Stimulated activated CD4-positive, alpha-beta T cell treated with anti-CD3 and anti-CD28 coated beads, Interleukin-12 subunit alpha, Interleukin-12 subunit beta, amount 100 ng/mL, for 48 hours (primary cell): ENCODE measurements around the gene KIRREL3.
A peak's percentile ranks its signal among the peaks of the same experiment; 100 is the strongest.

Experiments used
- DNase-seq, 3 donors: peaks; one replicate each; pipeline ENCODE4 v3.0.0-alpha.2; 2020; ENCODE audit warnings: low read depth in 2 of 3, low spot score in 1 of 3

KIRREL3 gene

DNA sequence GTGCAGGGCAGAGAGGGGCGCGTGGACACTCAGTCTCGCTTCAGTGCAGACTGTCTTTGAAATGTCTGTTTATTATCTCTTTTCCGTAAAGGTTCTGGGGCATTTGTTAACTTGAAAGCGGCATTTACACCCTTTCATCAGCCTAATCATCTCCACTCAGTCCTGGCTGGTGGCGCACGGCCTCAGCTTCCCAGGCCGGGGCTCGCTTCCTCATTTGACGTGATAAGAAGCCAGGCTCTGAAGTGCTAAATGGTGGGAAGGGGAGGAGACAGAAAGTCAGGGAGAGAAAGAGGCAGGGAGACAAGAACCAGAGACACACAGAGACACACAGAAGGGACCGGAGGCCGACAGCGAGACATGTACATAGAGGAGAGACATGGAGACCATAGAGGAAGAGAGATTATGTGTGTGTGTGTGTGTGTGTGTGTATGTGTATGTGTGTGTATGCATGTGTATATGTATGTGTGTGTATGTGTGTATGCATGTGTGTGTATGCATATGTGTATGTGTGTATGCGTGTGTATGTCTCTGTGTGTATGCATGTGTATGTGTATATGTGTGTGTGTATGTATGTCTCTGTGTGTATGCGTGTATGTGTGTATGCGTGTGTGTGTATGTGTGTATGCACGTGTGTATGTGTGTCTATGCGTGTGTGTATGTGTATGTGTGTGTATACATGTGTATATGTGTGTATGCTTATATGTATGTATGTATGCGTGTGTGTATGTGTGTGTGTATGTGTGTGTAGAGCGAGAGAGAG lies 543.6 kb downstream of the KIRREL3 start:
- DNase-seq: no peak

GRCh38 chr11:126456089-126456488 lies 544.5 kb downstream of the KIRREL3 start:
- no peak for DNase-seq

- no peak for DNase-seq
Measured at GRCh38 chr11:126452241-126453101, 548.1 kb downstream of the KIRREL3 start.

GRCh38 chr11:126451211-126451802 lies 549.3 kb downstream of the KIRREL3 start:
- no peak for DNase-seq

DNA sequence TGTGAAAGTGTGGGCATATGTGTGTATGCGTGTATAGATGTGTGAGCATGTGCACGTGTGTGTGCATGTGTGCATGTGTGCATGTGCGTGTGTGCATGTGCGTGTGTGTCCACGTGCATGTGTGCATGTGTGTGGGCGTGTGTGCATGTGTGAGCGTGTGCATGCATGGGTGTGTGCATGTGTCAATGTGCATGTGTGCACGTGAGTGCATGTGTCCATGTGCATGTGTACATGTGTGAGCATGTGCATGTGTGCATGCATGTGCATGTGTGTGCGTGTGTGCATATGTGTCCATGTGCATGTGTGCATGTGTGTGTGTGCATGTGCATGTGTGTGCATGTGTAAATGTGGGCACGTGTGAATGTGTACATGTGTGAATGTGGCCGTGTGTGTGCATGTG lies 549.8 kb downstream of the KIRREL3 start:
- no peak for DNase-seq

GRCh38 chr11:126450198-126450597 lies 550.4 kb downstream of the KIRREL3 start:
- no peak for DNase-seq

DNA sequence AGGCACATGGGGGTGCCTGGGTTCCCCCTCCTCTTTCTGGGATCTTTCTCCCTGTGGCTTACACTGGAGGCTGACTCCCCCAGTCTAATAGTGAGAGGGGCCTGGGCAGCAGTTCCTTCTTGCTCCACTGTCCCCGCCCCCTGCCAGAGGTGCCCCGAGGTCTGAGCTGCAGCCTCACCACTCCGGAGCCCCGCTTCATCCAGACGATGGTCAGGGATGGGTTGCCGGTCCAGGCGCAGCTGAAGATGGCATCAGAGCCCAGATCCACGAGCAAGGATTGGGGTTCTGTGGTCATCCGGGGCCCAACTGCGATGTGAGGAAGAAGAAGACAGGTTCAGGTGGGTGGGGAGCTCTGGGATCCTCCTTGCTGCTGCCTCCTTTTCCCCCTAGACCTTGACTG lies 554.0 kb downstream of the KIRREL3 start:
- no peak for DNase-seq

DNA sequence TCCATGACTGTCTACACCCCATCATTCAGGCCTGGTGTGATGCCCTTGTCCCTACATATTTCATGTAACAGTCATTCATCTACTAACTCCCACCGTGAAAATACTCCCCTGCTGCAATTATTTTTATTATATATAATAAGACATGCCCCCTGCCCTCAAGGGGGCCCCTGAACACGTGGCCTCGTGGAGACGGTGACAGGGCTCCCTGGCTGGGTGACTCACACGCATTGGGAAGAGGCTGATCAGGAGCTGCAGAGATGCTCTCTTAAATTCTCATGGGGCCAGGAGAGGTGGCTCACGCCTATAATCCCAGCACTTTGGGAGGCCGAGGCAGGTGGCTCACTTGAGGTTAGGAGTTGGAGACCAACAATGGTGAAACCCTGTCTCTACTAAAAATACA lies 556.5 kb downstream of the KIRREL3 start:
- no peak for DNase-seq

GRCh38 chr11:126443120-126443519 lies 557.5 kb downstream of the KIRREL3 start:
- DNase-seq: no peak

GRCh38 chr11:126440792-126441514 lies 559.6 kb downstream of the KIRREL3 start:
- DNase-seq: peak; percentile 62 to 84 (median 64)

- no peak for DNase-seq
Measured at GRCh38 chr11:126440276-126440675, 560.3 kb downstream of the KIRREL3 start.

DNA sequence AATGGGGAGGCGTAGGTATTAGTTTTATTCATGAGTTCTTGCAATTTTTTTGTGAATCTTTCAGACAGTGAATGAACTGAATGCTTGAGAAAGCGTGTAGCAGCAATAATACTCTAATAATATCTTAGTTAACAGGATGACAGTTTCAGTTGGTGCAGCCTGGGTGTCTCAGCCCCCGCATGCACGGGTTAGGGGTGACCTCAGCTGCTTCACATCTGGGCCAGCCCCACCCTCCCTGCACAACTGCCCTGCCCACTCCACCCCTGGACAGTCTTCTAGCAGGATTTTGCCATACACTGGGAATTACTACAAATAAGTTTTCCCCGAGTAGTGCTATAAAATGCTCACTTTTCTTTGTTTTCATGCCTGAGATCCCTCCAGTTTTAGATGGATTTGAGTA lies 561.9 kb downstream of the KIRREL3 start:
- no peak for DNase-seq

- DNase-seq: no peak
Measured at GRCh38 chr11:126438272-126438671, 562.3 kb downstream of the KIRREL3 start.

- no peak for DNase-seq
Measured at GRCh38 chr11:126437731-126438130, 562.8 kb downstream of the KIRREL3 start.

- DNase-seq: no peak
Measured at GRCh38 chr11:126436209-126436755, 564.3 kb downstream of the KIRREL3 start.

GRCh38 chr11:126434950-126435335 lies 565.6 kb downstream of the KIRREL3 start:
- no peak for DNase-seq

DNA sequence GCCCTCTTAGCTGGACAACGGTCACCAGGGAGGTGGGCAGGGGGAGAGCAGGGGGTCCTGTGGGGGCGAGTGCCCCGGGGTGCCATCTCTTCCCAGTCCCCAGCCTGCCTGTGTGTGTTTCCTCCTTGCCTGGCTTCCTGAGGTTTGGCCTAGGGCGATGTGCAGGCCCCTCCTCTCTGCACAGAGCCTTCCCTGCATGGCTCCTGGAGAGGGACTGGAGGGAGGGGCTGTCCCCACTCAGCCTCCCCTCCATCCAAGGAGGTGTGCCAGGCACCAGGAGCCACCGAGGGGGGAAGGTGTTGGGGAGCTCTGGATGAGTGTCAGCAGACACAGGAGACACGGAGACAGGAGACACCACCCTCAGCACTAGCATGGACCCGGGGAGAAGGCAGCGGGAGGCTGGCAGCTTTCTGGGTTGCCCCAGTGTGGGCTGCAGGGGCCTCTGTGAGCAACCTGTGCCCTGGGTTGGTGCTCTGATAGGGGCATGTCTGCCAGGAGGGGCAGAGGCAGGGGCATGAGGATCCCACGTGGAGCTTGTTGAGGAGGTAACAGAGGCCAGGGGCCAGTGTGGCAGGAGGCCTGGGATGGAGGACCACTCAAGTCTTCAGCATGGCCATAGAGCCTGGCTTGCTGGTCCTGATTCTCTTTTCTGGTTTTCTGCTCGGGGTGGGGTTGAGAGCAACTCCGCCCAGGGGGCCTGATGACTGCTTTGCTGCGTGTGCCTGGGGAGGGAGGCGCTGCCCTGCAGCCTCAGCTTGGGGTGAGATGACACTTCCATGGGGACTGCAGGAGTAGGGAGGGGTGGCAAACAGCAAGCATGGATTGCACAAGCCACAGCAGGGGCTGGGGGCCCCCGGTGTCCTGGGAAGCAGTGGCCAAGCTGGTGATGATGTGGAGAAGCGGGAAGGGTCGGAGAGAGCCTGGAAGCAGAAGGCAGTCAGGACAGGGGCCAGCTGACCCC lies 566.3 kb downstream of the KIRREL3 start:
- DNase-seq: no peak

DNA sequence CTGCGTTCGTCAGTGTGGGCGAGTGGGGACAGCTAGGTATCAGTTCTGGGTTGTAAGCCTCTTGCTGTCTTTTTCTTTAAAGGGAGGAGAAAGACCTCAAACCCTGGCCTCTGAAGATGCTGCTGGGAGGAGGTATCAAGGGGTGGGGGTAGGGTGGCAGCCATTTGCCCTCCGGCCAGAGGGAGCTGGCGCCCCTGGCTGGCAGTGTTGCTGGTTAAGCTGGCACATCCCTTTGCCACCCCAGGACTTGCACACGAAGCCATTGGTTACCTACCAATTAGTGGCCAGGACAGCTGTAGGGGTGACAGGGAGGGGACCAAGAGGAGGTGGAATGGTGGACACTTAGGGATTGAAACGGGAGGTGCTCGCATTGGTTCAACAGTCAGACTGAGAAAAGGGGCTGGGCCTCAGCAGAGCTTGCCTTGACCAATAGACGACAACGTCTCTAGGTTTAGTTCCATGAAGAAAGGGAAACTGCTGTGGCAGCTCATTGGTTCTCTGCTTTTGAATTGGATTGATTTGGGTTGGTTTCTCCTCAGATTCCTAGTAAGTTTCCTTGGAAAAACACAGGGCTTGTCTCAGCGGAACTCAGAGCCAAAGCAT lies 567.2 kb downstream of the KIRREL3 start:
- no peak for DNase-seq

GRCh38 chr11:126432525-126432924 lies 568.0 kb downstream of the KIRREL3 start:
- no peak for DNase-seq
